Thymus (tissue), 11 donors: ENCODE measurements around the gene SOCS2. TPM values are rescaled to one million over a fixed set of nuclear protein-coding genes. Genes with fewer than 3 reads are reported as not detected.
"Not testable (repeated sequence)": the region's sequence is repeated elsewhere in the genome, so short reads cannot be mapped to it uniquely, and the experiment has no call there.

ENCODE experiments used
- DNase-seq, 9 donors: peaks; one replicate each; pipeline ENCODE4 v3.0.0-alpha.2; 2013; ENCODE audit warnings: low spot score in 9 of 9, low read depth in 6 of 9, missing footprints in 1 of 9
- H3K27ac ChIP-seq, 2 donors: one replicate each; pipeline ENCODE4 v1.5.1; 2013; ENCODE audit warnings: control low read depth in 1 of 2, low read depth in 1 of 2, low read length in 1 of 2, mild to moderate bottlenecking in 1 of 2, moderate library complexity in 1 of 2
- H3K27me3 ChIP-seq, 2 donors: one replicate each; pipeline ENCODE4 v1.5.1; 2013; ENCODE audit warnings: low read length in 1 of 2; ENCODE audit not compliant: control insufficient read depth in 2 of 2, insufficient read depth in 1 of 2
- H3K36me3 ChIP-seq, 2 donors: one replicate each; pipeline ENCODE4 v1.5.1; 2013; ENCODE audit warnings: low read length in 1 of 2, mild to moderate bottlenecking in 1 of 2, moderate library complexity in 1 of 2; ENCODE audit not compliant: control insufficient read depth in 2 of 2, insufficient read depth in 2 of 2
- H3K4me1 ChIP-seq, 2 donors: one replicate each; pipeline ENCODE4 v1.5.1; 2013; ENCODE audit warnings: low read length in 2 of 2; ENCODE audit not compliant: control insufficient read depth in 2 of 2, insufficient read depth in 2 of 2
- H3K4me3 ChIP-seq, 2 donors: one replicate each; pipeline ENCODE4 v1.5.1; 2013; ENCODE audit warnings: low read length in 2 of 2, control low read depth in 1 of 2, mild to moderate bottlenecking in 1 of 2
- H3K9me3 ChIP-seq, 2 donors: one replicate each; pipeline ENCODE4 v1.5.1; 2013; ENCODE audit warnings: low read length in 1 of 2, mild to moderate bottlenecking in 1 of 2; ENCODE audit not compliant: control insufficient read depth in 2 of 2, insufficient read depth in 1 of 2
- WGBS: extraction: QIAGEN DNeasy Blood & Tissue Kit; methylation state at CpG from one replicate; pipeline ENCODE4 v1.1.7; 2013; 5-methylcytosine and 5-hydroxymethylcytosine counted together
- polyA plus RNA-seq: library from polyadenylated mRNA; stranded (reverse); fragments of 200-250 nt; gene quantifications from one replicate; pipeline ENCODE4 v1.2.3, GENCODE V29; 2013
- total RNA-seq: library from RNA; stranded (reverse); fragments of 120-200 nt; gene quantifications from one replicate; pipeline ENCODE4 v1.2.4, GENCODE V29; 2013
- donor health status: healthy.

Gene SOCS2
- total and polyA plus RNA-seq, 2 donors: 18.6 to 48.8 TPM

DNA sequence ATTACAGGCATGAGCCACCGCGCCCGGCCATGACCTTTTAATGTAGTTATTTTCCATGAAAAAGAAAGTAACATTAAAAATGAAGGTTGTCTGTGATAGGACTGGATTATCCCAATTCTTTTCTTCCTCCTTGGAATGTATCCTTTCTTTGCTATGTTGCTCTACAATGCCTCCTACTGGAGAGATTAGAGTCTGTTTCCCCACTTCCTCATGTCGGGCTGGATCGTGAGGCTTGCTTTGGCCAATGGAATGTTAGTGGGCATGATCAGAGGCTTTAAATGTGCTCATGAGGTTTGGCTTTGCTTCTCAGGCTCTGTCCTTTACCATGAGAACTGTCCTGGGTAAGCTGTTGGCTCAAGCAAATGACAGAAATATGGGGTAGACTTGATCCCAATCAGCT is 34.7 kb upstream of the SOCS2 start:
- peaks cover 0 to 3% of the 10 kb centered on the region in 2 donors for H3K4me1 ChIP-seq
- no peak overlapping the region for H3K27ac ChIP-seq
- WGBS: 98% methylated on average over 5 of the region's 5 CpGs
- DNase-seq: no peak
- H3K4me3 ChIP-seq: no peak overlapping the region
- H3K9me3 ChIP-seq: no peaks in the 10 kb centered on the region
- H3K36me3 ChIP-seq: no peaks in the 10 kb centered on the region
- H3K27me3 ChIP-seq: no peaks in the 10 kb centered on the region

- Histone ChIP-seq H3K27ac (no peak overlapping the region), H3K9me3 (no peaks in the 10 kb centered on the region), H3K4me1 (peaks cover 0 to 3% of the 10 kb centered on the region in 2 donors), H3K36me3 (no peaks in the 10 kb centered on the region), H3K27me3 (no peaks in the 10 kb centered on the region), H3K4me3 (no peak overlapping the region)
- no peak for DNase-seq
- WGBS: 98% methylated on average over 4 of the region's 4 CpGs
Measured at GRCh38 chr12:93539821-93540220, 32.7 kb upstream of the SOCS2 start.

- H3K4me3 ChIP-seq: no peak overlapping the region
- no peaks in the 10 kb centered on the region for H3K27me3 ChIP-seq
- H3K36me3 ChIP-seq: no peaks in the 10 kb centered on the region
- no peaks in the 10 kb centered on the region for H3K9me3 ChIP-seq
- 75% methylated on average over 1 of the region's 1 CpG for WGBS
- H3K27ac ChIP-seq: no peak overlapping the region
- no peak for DNase-seq
- peaks cover 0 to 3% of the 10 kb centered on the region in 2 donors for H3K4me1 ChIP-seq
Measured at GRCh38 chr12:93540466-93540865, 32.0 kb upstream of the SOCS2 start.

DNA sequence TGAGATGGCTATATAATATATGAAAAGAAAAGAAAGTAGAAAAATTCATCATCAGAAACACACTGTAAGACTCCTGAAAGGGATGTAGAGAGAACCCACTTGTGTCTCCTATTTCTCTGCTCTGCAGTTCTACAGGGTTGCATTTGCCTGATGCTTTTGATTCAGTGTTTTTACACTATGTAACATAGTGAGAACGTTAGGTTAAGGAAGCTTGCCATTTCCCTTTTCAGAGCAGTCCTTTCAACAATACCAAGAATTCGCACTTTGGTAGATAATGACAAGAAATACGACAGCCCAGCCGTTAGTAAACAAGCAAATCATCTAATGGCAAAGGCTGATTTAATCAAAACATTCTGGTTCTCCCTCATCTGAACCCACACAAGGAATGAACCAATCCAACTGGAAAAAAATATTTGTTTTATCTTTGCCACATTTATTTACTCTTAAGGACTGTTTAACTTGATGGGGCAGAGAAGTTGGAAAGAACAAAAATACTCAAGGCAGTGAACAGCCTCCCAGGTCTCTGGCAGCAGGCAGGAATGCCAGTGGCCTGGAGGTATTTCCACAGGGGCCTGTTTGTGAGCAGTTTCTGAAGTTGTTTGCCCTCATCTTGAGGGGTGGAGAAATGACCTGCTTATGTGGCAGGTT is 30.8 kb upstream of the SOCS2 start:
- no peak for DNase-seq
- H3K36me3 ChIP-seq: no peaks in the 10 kb centered on the region
- WGBS: 43% methylated on average over 4 of the region's 4 CpGs
- no peak overlapping the region for H3K27ac ChIP-seq
- no peaks in the 10 kb centered on the region for H3K27me3 ChIP-seq
- peaks cover 0 to 3% of the 10 kb centered on the region in 2 donors for H3K4me1 ChIP-seq
- no peaks in the 10 kb centered on the region for H3K9me3 ChIP-seq
- no peak overlapping the region for H3K4me3 ChIP-seq

DNA sequence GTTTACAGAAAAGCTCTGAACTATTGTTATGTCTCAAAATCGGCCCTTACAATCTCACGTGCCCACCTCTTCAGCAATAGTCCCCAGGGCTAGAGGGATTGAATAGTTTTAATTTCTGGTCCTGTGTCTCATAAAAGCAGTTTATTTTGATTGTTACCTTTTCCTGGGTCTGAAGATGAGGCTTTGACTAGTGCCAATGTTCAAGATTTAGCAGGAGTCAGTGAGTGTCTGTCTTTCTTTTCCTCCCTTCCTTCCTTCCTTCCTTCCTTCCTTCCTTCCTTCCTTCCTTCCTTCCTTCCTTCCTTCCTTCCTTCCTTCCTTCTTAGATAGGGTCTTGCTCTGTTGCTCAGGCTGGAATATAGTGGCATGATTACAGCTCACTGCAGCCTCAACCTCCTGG is 24.7 kb upstream of the SOCS2 start:
- Histone ChIP-seq H3K27ac (no peak overlapping the region), H3K9me3 (no peaks in the 10 kb centered on the region), H3K27me3 (no peaks in the 10 kb centered on the region), H3K4me1 (no peaks in the 10 kb centered on the region), H3K36me3 (no peaks in the 10 kb centered on the region), H3K4me3 (no peak overlapping the region)
- 98% methylated on average over 2 of the region's 2 CpGs for WGBS
- no peak for DNase-seq

- WGBS: 86% methylated on average over 6 of the region's 6 CpGs
- Histone ChIP-seq H3K9me3 (no peaks in the 10 kb centered on the region), H3K4me1 (no peaks in the 10 kb centered on the region), H3K4me3 (no peak overlapping the region), H3K36me3 (no peaks in the 10 kb centered on the region), H3K27ac (no peak overlapping the region), H3K27me3 (no peaks in the 10 kb centered on the region)
- DNase-seq: no peak
Measured at GRCh38 chr12:93549174-93549573, 23.3 kb upstream of the SOCS2 start.

- no peak for DNase-seq
Measured at GRCh38 chr12:93550748-93551611, 21.5 kb upstream of the SOCS2 start.

DNA sequence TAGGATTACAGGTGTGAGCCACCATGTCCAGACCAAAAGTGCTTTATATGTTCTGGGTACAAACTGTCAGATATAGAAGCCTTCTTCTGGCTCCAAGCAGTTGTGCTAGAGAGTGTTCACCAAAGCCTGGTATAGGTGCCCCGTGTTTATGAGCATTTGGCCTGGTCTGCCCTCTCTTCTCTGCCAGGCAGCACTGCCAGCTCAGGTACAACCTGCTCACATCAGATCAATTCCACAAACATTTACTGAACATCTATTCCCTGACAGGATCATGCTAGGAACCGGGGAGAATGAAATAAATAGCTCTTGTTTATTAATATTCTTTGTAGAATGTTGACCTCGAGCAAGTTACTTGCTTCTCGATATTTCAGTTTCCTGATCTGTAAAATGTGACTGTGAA is 20.0 kb upstream of the SOCS2 start:
- Histone ChIP-seq H3K27ac (no peak overlapping the region), H3K36me3 (no peaks in the 10 kb centered on the region), H3K4me3 (no peak overlapping the region), H3K9me3 (no peaks in the 10 kb centered on the region), H3K4me1 (no peaks in the 10 kb centered on the region), H3K27me3 (no peaks in the 10 kb centered on the region)
- 86% methylated on average over 4 of the region's 4 CpGs for WGBS
- DNase-seq: no peak

More at GRCh38 chr12:93550748-93551611, 21.5 kb upstream of the SOCS2 start:
- Histone ChIP-seq H3K4me1 (no peaks in the 10 kb centered on the region), H3K9me3 (no peaks in the 10 kb centered on the region), H3K27me3 (no peaks in the 10 kb centered on the region), H3K36me3 (no peaks in the 10 kb centered on the region), H3K4me3 (no peak overlapping the region), H3K27ac (no peak overlapping the region)
- WGBS: 96% methylated on average over 11 of the region's 11 CpGs

GRCh38 chr12:93557879-93558278 is 14.6 kb upstream of the SOCS2 start:
- not testable (repeated sequence) for H3K9me3 ChIP-seq, H3K27ac ChIP-seq, H3K36me3 ChIP-seq, H3K4me1 ChIP-seq, H3K4me3 ChIP-seq, H3K27me3 ChIP-seq, DNase-seq
